IMR-90 (cell line): ENCODE data around the gene SLC35E4. TPM values are rescaled to one million over a fixed set of nuclear protein-coding genes. Genes with fewer than 3 reads are reported as not detected.
A peak's percentile ranks its signal among the peaks of the same experiment; 100 is the strongest.

ENCODE experiments used
- ATAC-seq: fragments of 200-7000 bp; cut with Tn5 transposase; 2 replicates; pipeline ENCODE4 v1.9.1; 2020; ENCODE audit warnings: low read depth, mild to moderate bottlenecking, moderate library complexity
- BruUV-seq: library from RNA; stranded (reverse); fragments of 400-500 nt; replicated peaks from 2 replicates; lab custom pipeline; 2021; lab: Mats Ljungman, UMichigan
- CTCF ChIA-PET: fragments of 300-600 bp; formaldehyde crosslinking; extraction: SDS; loops from one replicate; lab custom pipeline; 2021; ENCODE audit warnings: antibody characterized with exemption; lab: Yijun Ruan, JAX
- POLR2A ChIA-PET: fragments of 300-600 bp; sonication (Branson Sonifier 250); formaldehyde crosslinking; loops from one replicate; lab custom pipeline; 2022; ENCODE audit warnings: antibody characterized with exemption; ENCODE audit not compliant: unreplicated experiment; lab: Charles Lee
- DNase-seq: peaks from one replicate; pipeline ENCODE4 v3.0.0; 2013
- H2AFZ ChIP-seq: replicated peaks from 2 replicates; pipeline ENCODE3; 2013; ENCODE audit warnings: low read length, mild to moderate bottlenecking; ENCODE audit not compliant: poor library complexity
- H2AK5ac ChIP-seq: 2 replicates; pipeline ENCODE4 v1.6.1; 2013; ENCODE audit warnings: low read depth, low read length, inconsistent platforms
- H2AK9ac ChIP-seq: replicated peaks from 2 replicates; pipeline ENCODE3; 2013; ENCODE audit warnings: mild to moderate bottlenecking, low read depth, low read length, moderate library complexity; ENCODE audit not compliant: poor library complexity
- H2BK120ac ChIP-seq: 2 replicates; pipeline ENCODE4 v1.6.1; 2013; ENCODE audit warnings: low read depth, low read length, inconsistent platforms
- H2BK15ac ChIP-seq: 3 replicates; pipeline ENCODE4 v1.6.1; 2013; ENCODE audit warnings: low read depth, low read length, inconsistent platforms
- H2BK20ac ChIP-seq: 2 replicates; pipeline ENCODE4 v1.6.1; 2013; ENCODE audit warnings: low read depth, mild to moderate bottlenecking, inconsistent platforms, low read length, moderate library complexity
- H2BK5ac ChIP-seq: 2 replicates; pipeline ENCODE4 v1.6.1; 2013; ENCODE audit warnings: mild to moderate bottlenecking, low read depth, low read length, inconsistent platforms; ENCODE audit not compliant: poor library complexity, severe bottlenecking
- H3K14ac ChIP-seq: replicated peaks from 2 replicates; pipeline ENCODE4 v1.6.1; 2013; ENCODE audit warnings: low read depth, low read length, inconsistent platforms
- H3K18ac ChIP-seq: 2 replicates; pipeline ENCODE4 v1.6.1; 2013; ENCODE audit warnings: low read depth, low read length, control low read depth
- H3K23ac ChIP-seq: 2 replicates; pipeline ENCODE4 v1.6.1; 2013; ENCODE audit warnings: low read depth, low read length, inconsistent platforms
- H3K27ac ChIP-seq: 2 replicates; pipeline ENCODE4 v1.5.1; 2013; ENCODE audit warnings: mild to moderate bottlenecking, control low read depth, low read length; ENCODE audit not compliant: insufficient read depth
- H3K27me3 ChIP-seq: 2 replicates; pipeline ENCODE4 v1.6.1; 2013; ENCODE audit warnings: low read length; ENCODE audit not compliant: control insufficient read depth, insufficient read depth
- H3K36me3 ChIP-seq: 2 replicates; pipeline ENCODE4 v1.6.1; 2013; ENCODE audit warnings: low read length, mixed read lengths; ENCODE audit not compliant: control insufficient read depth, insufficient read depth
- H3K4ac ChIP-seq: 2 replicates; pipeline ENCODE4 v1.6.1; 2013; ENCODE audit warnings: low read depth, low read length, inconsistent platforms
- H3K4me1 ChIP-seq: 2 replicates; pipeline ENCODE4 v1.6.1; 2013; ENCODE audit warnings: low read length, mixed read lengths; ENCODE audit not compliant: control insufficient read depth, insufficient read depth
- H3K4me2 ChIP-seq: 2 replicates; pipeline ENCODE4 v1.6.1; 2013; ENCODE audit warnings: low read depth, mild to moderate bottlenecking, control low read depth, low read length, moderate library complexity
- H3K4me3 ChIP-seq: 2 replicates; pipeline ENCODE4 v1.5.1; 2013; ENCODE audit warnings: low read depth, mild to moderate bottlenecking, control low read depth, low read length, moderate library complexity; ENCODE audit not compliant: insufficient read depth
- H3K56ac ChIP-seq: 2 replicates; pipeline ENCODE4 v1.6.1; 2013; ENCODE audit warnings: low read length, inconsistent platforms; ENCODE audit not compliant: insufficient read depth; ENCODE audit errors: extremely low read depth
- H3K79me1 ChIP-seq, 2 experiments: 2 replicates each; pipeline ENCODE4 v1.6.1; 2013; ENCODE audit warnings: low read length in 2 of 2, inconsistent platforms in 1 of 2, low read depth in 1 of 2
- H3K9ac ChIP-seq: 2 replicates; pipeline ENCODE4 v1.6.1; 2013; ENCODE audit warnings: low read depth, low read length, control low read depth
- H3K9me1 ChIP-seq: 2 replicates; pipeline ENCODE4 v1.6.1; 2013; ENCODE audit warnings: low read length, inconsistent platforms; ENCODE audit not compliant: insufficient read depth
- H3K9me3 ChIP-seq: 2 replicates; pipeline ENCODE4 v1.6.1; 2013; ENCODE audit warnings: low read length; ENCODE audit not compliant: control insufficient read depth, insufficient read depth
- H4K20me1 ChIP-seq: 2 replicates; pipeline ENCODE4 v1.6.1; 2013; ENCODE audit warnings: low read length, inconsistent platforms; ENCODE audit not compliant: insufficient read depth
- H4K5ac ChIP-seq: 2 replicates; pipeline ENCODE4 v1.6.1; 2013; ENCODE audit warnings: mild to moderate bottlenecking, low read depth, low read length, control low read depth
- H4K8ac ChIP-seq, 2 experiments: 2 replicates each; pipeline ENCODE4 v1.6.1; 2013; ENCODE audit warnings: low read depth in 2 of 2, low read length in 2 of 2, control low read depth in 1 of 2, inconsistent platforms in 1 of 2
- H4K91ac ChIP-seq: 2 replicates; pipeline ENCODE4 v1.6.1; 2013; ENCODE audit warnings: low read depth, low read length, inconsistent platforms; ENCODE audit not compliant: insufficient read depth
- BHLHE40 ChIP-seq: fragments of 150-350 bp; IDR thresholded peaks from 2 replicates; pipeline ENCODE4 v1.6.1; 2016; ENCODE audit warnings: mild to moderate bottlenecking, low read depth, low read length
- CEBPB ChIP-seq: IDR thresholded peaks from 2 replicates; pipeline ENCODE4 v1.6.1; 2012; ENCODE audit warnings: low read depth, low read length, improper control_type of control experiment
- CHD1 ChIP-seq: IDR thresholded peaks from 2 replicates; pipeline ENCODE4 v1.6.1; 2012; ENCODE audit warnings: low read depth, low read length, improper control_type of control experiment
- FOS ChIP-seq: fragments of 150-350 bp; IDR thresholded peaks from 2 replicates; pipeline ENCODE4 v1.6.1; 2016; ENCODE audit warnings: low read depth, low read length
- MAFK ChIP-seq: IDR thresholded peaks from 2 replicates; pipeline ENCODE4 v1.6.1; 2012; ENCODE audit warnings: low read depth, low read length, improper control_type of control experiment
- MAZ ChIP-seq: IDR thresholded peaks from 2 replicates; pipeline ENCODE4 v1.6.1; 2012; ENCODE audit warnings: low read depth, mild to moderate bottlenecking, low read length, improper control_type of control experiment, moderate library complexity, borderline replicate concordance
- MXI1 ChIP-seq: IDR thresholded peaks from 2 replicates; pipeline ENCODE4 v1.6.1; 2012; ENCODE audit warnings: low read depth, mild to moderate bottlenecking, low read length, moderate library complexity, borderline replicate concordance
- NFE2L2 ChIP-seq: fragments of 150-350 bp; IDR thresholded peaks from 2 replicates; pipeline ENCODE4 v1.6.1; 2016; ENCODE audit warnings: low read depth, mild to moderate bottlenecking, low read length
- POLR2A ChIP-seq: IDR thresholded peaks from 2 replicates; pipeline ENCODE4 v1.6.1; 2012; ENCODE audit warnings: mild to moderate bottlenecking, low read depth, low read length
- RCOR1 ChIP-seq: IDR thresholded peaks from 2 replicates; pipeline ENCODE4 v1.6.1; 2012; ENCODE audit warnings: mild to moderate bottlenecking, low read length, improper control_type of control experiment; ENCODE audit not compliant: insufficient replicate concordance
- RFX5 ChIP-seq: IDR thresholded peaks from 2 replicates; pipeline ENCODE4 v1.8.0; 2012; ENCODE audit warnings: low read depth, mild to moderate bottlenecking, low read length, moderate library complexity
- WGBS, 2 experiments: methylation state at CpG; one replicate each; pipeline versions ENCODE4 v1.1.5 to v1.1.7; 2013; ENCODE audit warnings: missing lambda C conversion rate in 2 of 2; ENCODE audit not compliant: insufficient read length in 1 of 2; ENCODE audit errors: extremely low coverage in 2 of 2; 5-methylcytosine and 5-hydroxymethylcytosine counted together
- dilution Hi-C: fragments of 300-500 bp; cut with HindIII; formaldehyde crosslinking; loops from one replicate; pipeline ENCODE4 v1.14.3; 2018; ENCODE audit warnings: low sequenced_read_pairs; ENCODE audit not compliant: unreplicated experiment
- in situ Hi-C: fragments of 300-500 bp; cut with MboI; formaldehyde crosslinking; loops from 3 replicates; pipeline ENCODE4 v1.14.3; 2019; ENCODE audit warnings: low sequenced_read_pairs, inconsistent platforms, mixed read lengths
- intact Hi-C: fragments of 100-400 bp; cut with micrococcal nuclease; formaldehyde crosslinking; loops from 2 replicates; pipeline ENCODE4 v1.10.0; 2022
- polyA plus RNA-seq, 3 experiments: library from polyadenylated mRNA; depleted of rRNA; stranded (reverse); fragments of >200 nt; gene quantifications; 2 replicates each; pipeline ENCODE4 v1.2.3, GENCODE V29; 2012; ENCODE audit warnings: low replicate concordance in 1 of 3
- total RNA-seq: library from RNA; depleted of rRNA; stranded (reverse); fragments of >200 nt; gene quantifications from 2 replicates; pipeline ENCODE4 v1.2.3, GENCODE V29; 2012
- TF ChIP-seq, protein P1 (sequence below): fragments of 150-350 bp; IDR thresholded peaks from 2 replicates; pipeline ENCODE4 v1.6.1; 2017; ENCODE audit warnings: mild to moderate bottlenecking, antibody characterized with exemption, low read length, low read depth
- TF ChIP-seq, protein P2 (sequence below): fragments of 150-350 bp; IDR thresholded peaks from 2 replicates; pipeline ENCODE4 v1.6.1; 2016; ENCODE audit warnings: low read depth, mild to moderate bottlenecking, low read length, moderate library complexity, borderline replicate concordance
- TF ChIP-seq, protein P3 (sequence below): conservative IDR thresholded peaks from 2 replicates; pipeline ENCODE4 v1.5.1; 2012; ENCODE audit warnings: mild to moderate bottlenecking, low read depth, low read length, improper control_type of control experiment

Gene SLC35E4
- total and polyA plus RNA-seq, 2 of the 4 experiments (the other 2 are of a cell fraction) = 5.7 to 6.8 TPM

DNA sequence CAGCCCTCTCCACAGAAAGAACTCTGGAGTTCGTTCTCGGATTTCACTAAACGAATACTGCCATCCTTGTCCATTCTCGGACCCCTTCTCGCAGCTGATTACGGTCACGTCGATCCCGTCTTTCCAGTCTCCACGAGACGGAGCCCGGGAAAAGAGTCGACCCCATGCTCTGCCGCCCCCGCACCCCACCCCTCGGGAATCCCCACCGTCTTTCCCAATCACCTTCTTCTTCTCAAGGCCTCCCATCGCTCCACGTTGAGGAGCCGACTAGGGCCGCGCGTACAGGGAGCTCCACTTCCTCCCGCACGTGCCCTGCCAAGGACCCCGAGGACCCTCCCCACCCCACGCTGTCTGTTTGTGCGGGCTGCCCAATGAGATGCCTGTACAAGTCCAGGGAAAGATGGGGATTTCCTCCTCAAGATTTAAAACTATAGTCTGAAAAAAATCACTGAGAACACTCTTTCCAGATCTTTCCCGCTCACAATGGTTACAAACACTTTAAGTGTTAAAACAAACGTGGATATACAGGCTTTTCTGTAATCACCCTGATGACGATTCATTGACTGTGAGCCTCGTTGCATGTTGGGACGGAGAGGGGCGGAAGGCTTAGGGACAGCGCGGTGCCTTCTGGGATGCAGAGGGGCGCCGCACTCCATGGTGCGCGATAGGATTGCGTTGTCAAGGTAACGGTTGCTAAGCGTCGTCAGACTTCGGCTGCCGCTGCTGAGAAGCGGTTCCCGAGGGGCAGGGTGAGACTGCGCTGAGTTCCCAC lies 43.8 kb upstream of the SLC35E4 start, which contains the start of gene PES1:
Gene PES1, minus strand, starts transcription at position 323 of the 772 bp plus-strand sequence. Its CDS starts 77 bp downstream, at position 246.
- POLR2A ChIA-PET = no interaction called here
- peak within 1 kb of the TSS; percentile 35; the same call in 1 of the 2 replicates for H2BK20ac ChIP-seq
- ATAC-seq = peak; percentile 99
- no TSS peak for BruUV-seq
- peak within 1 kb of the TSS; percentile 64 for H3K23ac ChIP-seq
- peak within 1 kb of the TSS; percentile 49; the same call in 1 of the 3 replicates for H2BK15ac ChIP-seq
- H3K9ac ChIP-seq = peak within 1 kb of the TSS; percentile 90
- intact Hi-C loops (no loop called here), in situ Hi-C loops (no loop called here), dilution Hi-C loops (no loop called here)
- peaks cover 11% of the 10 kb centered on the region for H3K27me3 ChIP-seq
- peak within 1 kb of the TSS; percentile 71 for H3K14ac ChIP-seq
- peak; percentile 99 for DNase-seq
- peak within 1 kb of the TSS; percentile 73 for H2AFZ ChIP-seq
- peaks cover 31 to 38% of the 10 kb centered on the region in 2 experiments for H3K79me1 ChIP-seq
- CTCF ChIA-PET = interaction anchor here (1.1 to 1.4 kb wide), 2 partner anchors 9 to 14 kb away, joined by 3 read pairs; no protein-coding TSS in a partner anchor
- peaks cover 22% of the 10 kb centered on the region for H3K36me3 ChIP-seq
- peak within 1 kb of the TSS; percentile 98 for H2BK5ac ChIP-seq
- peak within 1 kb of the TSS; percentile 67 for H3K27ac ChIP-seq
- peak within 1 kb of the TSS; percentile 67 for H3K4ac ChIP-seq
- H3K18ac ChIP-seq = peak within 1 kb of the TSS; percentile 86
- H3K56ac ChIP-seq = peak within 1 kb of the TSS; percentile 92
- peak within 1 kb of the TSS; percentile 99 for H3K4me2 ChIP-seq
- peak within 1 kb of the TSS; percentile 86 to 88 for H4K8ac ChIP-seq
- H4K91ac ChIP-seq = peak within 1 kb of the TSS; percentile 65
- peak within 1 kb of the TSS; percentile 81 for H2AK5ac ChIP-seq
- H4K20me1 ChIP-seq = peaks cover 11% of the 10 kb centered on the region; the same call in 1 of the 2 replicates
- no peaks in the 10 kb centered on the region for H3K9me3 ChIP-seq
- 0 out of 2 replicates have a peak, but pooled peaks cover 4% of the 10 kb centered on the region for H3K9me1 ChIP-seq
- peak within 1 kb of the TSS; percentile 96 for H3K4me3 ChIP-seq
- H2BK120ac ChIP-seq = peak within 1 kb of the TSS; percentile 80
- H4K5ac ChIP-seq = peak within 1 kb of the TSS; percentile 81
- H2AK9ac ChIP-seq = peak within 1 kb of the TSS; percentile 87
- H3K4me1 ChIP-seq = no peaks in the 10 kb centered on the region
- WGBS, 2 experiments = 1% methylated on average over 16 of the region's 49 CpGs; no CpG with 5 or more reads in 1 of the 2 experiments
- TF ChIP-seq MAFK = no peak
- no peak for TF ChIP-seq RCOR1
- 0 out of 2 replicates have a peak, but pooled peaks have one; percentile 15 for TF ChIP-seq FOS
- TF ChIP-seq, protein P1, sequence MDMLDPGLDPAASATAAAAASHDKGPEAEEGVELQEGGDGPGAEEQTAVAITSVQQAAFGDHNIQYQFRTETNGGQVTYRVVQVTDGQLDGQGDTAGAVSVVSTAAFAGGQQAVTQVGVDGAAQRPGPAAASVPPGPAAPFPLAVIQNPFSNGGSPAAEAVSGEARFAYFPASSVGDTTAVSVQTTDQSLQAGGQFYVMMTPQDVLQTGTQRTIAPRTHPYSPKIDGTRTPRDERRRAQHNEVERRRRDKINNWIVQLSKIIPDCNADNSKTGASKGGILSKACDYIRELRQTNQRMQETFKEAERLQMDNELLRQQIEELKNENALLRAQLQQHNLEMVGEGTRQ = peak; percentile 88
- TF ChIP-seq CHD1 = no peak
- TF ChIP-seq CEBPB = no peak
- TF ChIP-seq, protein P2, sequence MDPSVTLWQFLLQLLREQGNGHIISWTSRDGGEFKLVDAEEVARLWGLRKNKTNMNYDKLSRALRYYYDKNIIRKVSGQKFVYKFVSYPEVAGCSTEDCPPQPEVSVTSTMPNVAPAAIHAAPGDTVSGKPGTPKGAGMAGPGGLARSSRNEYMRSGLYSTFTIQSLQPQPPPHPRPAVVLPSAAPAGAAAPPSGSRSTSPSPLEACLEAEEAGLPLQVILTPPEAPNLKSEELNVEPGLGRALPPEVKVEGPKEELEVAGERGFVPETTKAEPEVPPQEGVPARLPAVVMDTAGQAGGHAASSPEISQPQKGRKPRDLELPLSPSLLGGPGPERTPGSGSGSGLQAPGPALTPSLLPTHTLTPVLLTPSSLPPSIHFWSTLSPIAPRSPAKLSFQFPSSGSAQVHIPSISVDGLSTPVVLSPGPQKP = no peak
- TF ChIP-seq NFE2L2 = no peak
- peak; percentile 99 for TF ChIP-seq MXI1
- TF ChIP-seq BHLHE40 = peak; percentile 99
- TF ChIP-seq MAZ = peak; percentile 54; the same call in 1 of the 2 replicates
- peak; percentile 68 for TF ChIP-seq RFX5
- TF ChIP-seq, protein P3, sequence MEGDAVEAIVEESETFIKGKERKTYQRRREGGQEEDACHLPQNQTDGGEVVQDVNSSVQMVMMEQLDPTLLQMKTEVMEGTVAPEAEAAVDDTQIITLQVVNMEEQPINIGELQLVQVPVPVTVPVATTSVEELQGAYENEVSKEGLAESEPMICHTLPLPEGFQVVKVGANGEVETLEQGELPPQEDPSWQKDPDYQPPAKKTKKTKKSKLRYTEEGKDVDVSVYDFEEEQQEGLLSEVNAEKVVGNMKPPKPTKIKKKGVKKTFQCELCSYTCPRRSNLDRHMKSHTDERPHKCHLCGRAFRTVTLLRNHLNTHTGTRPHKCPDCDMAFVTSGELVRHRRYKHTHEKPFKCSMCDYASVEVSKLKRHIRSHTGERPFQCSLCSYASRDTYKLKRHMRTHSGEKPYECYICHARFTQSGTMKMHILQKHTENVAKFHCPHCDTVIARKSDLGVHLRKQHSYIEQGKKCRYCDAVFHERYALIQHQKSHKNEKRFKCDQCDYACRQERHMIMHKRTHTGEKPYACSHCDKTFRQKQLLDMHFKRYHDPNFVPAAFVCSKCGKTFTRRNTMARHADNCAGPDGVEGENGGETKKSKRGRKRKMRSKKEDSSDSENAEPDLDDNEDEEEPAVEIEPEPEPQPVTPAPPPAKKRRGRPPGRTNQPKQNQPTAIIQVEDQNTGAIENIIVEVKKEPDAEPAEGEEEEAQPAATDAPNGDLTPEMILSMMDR = no peak
- TF ChIP-seq POLR2A = peak; percentile 74
